GM12891 (cell line): ENCODE results near the gene GAN.

ENCODE experiments used
- POLR2A ChIP-seq: IDR thresholded peaks from 2 replicates; pipeline ENCODE4 v1.6.1; 2011; ENCODE audit warnings: low read depth, low read length, control low read depth
- POLR2AphosphoS5 ChIP-seq: IDR thresholded peaks from 2 replicates; pipeline ENCODE4 v1.6.1; 2011; ENCODE audit warnings: low read depth, low read length, control low read depth
- POU2F2 ChIP-seq: IDR thresholded peaks from 2 replicates; pipeline ENCODE4 v1.6.1; 2011; ENCODE audit warnings: low read depth, mild to moderate bottlenecking, control low read depth, low read length, moderate library complexity
- SPI1 ChIP-seq: IDR thresholded peaks from 2 replicates; pipeline ENCODE4 v1.6.1; 2011; ENCODE audit warnings: low read depth, low read length, control low read depth
- TAF1 ChIP-seq: IDR thresholded peaks from 2 replicates; pipeline ENCODE4 v1.6.1; 2011; ENCODE audit warnings: low read depth, low read length, control low read depth

GRCh38 chr16:81265658-81266451 lies 48.9 kb upstream of the GAN start:
- no peak for TF ChIP-seq POLR2AphosphoS5
- TF ChIP-seq TAF1: no peak
- no peak for TF ChIP-seq POLR2A
- TF ChIP-seq SPI1: no peak
- no peak for TF ChIP-seq POU2F2
